Measurements from ENCODE around the gene TOX4.
"Not testable (repeated sequence)": the region's sequence is repeated elsewhere in the genome, so short reads cannot be mapped to it uniquely, and the experiment has no call there.

TOX4 gene

DNA sequence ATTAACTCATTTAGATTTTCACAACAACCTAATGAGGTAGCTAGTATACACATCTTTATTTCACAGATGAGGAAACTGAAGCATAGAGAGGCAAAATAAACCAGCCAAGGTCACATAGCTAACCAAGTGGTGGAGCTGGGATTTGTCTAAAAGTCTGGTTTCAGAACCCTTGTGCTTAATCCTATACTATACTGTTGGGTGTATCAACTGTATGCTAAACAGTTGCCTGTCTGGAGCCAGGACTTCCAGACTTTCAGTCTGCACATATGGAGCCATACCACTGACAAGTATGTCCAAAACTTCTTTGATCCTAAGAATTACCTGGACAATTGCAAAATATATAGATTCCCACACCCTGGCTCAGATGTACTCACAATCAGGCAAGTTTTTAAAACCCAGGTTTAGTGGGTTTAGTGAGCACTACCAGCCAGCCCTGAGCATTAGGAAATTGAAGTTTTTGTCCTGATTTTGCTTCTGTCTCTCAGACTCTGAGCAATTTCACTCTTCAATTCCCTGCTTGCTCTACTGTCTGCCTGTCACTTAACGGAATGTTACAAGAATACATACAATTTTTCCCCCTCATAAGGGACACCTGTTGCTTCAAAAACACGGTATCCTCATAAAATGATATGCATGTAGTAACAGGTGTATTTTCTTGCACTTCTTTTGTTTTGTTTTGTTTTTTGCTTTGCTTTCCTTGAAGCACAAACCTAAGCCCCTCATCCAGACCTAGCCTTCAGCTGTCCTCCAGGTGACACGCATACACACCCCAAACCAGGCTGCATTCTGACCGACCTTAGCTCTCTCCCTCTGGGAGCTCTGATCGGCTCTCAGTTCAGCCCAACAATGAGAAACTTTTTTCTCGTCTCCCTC, 58.8 kb downstream of the TOX4 start:
- no peak for ATAC-seq

GRCh38 chr14:21536418-21537089, 59.6 kb downstream of the TOX4 start:
- no peak for ATAC-seq

- ATAC-seq = no peak
These were observed 60.1 kb downstream of the TOX4 start for GRCh38 chr14:21537090-21537424.

DNA sequence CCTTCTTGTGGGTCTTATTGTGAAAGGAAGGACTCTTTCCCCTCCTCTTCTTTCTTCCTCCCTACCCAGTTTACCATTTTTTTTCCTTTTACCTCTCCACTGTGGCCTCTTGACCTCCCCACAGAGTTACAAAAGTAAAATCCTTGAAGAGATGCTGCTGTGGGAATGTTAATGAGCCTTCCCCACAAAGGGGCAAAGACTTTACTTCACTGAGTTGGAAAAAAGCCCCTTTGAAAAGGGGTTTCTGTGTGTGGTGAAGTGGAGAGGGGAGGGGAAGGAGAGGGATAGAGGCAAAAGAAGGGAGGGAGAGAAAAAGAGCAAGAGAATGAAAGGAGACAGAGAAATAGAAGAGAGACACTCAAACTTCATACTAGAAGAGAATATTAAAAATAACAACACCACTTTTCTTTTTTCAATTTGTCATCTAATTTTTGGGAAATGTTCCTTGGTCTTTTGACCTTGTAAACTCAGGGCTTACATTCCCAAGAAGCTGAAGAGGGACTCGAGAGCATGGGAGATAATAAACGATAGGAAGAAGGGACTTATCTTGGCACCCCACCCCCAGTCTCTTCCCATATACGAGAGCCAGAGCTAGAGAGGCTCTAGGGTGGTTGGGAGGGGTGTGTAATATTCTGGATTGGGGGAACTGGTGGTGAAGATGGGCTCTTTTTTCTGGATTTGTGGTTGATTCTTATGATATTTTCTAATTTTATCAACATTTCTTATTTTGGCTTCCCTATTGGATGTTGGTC, 62.4 kb downstream of the TOX4 start:
- ATAC-seq = no peak

DNA sequence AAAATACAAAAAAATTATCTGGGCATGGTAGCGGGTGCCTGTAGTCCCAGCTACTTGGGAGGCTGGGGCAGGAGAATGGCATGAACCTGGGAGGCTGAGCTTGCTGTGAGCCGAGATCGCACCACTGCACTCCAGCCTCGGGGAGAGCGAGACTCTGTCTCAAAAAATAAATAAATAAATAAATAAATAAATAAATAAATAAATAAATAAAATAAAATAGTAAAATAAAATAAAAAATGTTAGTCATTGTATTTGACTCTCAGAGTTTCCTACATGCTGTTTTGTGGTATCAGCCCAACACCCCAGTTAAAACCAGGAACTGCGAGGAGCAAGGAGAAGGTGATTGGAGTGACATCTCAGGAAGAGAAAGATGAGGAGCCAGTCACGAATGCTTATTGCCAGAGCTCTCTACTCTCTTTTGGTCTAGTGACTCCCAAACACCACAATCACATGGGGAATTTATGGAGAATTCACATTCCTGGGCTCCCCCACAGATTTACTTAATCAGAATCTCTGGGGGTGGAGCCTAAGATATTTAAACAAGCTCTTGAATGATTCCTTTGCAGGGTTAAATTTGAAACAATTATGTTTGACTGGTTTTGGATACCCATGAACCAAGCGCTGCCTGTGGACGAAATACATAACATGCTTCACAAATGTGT, 64.5 kb downstream of the TOX4 start:
- no peak for ATAC-seq

DNA sequence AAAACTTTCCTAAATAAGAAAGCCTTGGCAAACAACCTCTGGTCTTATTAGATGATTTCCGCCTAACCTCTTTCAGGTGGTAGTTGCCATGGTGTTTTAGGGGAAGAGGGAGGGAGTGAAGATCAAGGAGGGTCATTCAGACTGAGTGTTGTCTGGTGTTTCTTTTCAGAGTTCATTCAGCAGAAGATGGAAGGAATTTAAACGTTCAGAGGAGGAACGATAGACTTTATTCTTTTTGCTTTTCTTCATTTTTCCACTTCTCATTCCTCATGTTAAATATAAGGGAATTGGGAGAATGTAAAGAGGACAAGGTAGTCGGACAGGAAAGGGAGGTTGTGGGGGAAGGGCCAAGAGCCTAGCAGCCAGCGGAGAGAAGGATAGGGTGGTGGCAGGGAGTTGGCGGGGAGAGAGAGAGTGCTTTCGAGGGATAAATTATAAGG, 66.5 kb downstream of the TOX4 start:
- no peak for ATAC-seq

DNA sequence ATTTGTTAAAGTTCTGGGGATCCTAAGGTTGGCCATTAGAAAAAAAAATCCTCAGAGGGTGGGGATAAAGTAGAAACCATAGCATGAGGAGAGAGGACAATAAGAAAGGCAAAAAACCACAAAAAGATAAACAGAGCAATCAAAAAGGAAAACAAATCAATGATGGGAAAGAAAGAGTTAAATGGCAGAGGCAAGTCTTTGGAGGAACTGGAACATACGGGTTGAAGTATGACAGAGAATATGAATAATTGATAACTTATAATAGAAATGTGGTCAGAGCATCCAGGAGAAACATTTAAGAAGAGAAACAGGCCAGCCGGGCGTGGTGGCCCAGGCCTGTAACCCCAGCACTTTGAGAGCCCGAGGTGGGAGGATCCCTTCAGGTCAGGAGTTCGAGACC, 67.0 kb downstream of the TOX4 start:
- ATAC-seq = no peak

DNA sequence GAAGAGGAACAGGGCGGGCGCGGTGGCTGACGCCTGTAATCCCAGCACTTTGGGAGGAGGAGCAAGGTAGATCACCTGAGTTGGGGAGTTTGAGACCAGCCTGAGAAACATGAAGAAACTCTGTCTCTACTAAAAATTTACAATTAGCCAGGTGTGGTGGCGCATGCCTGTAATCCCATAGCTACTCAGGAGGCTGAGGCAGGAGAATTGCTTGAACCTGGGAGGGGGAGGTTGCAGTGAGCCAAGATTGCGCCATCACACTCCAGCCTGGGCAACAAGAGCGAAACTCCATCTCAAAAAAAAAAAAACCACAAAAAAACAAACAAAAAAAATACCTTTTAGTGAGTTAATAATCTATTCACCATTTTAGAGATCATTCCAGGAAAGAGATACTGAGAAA, 67.6 kb downstream of the TOX4 start:
- ATAC-seq = not testable (repeated sequence)

Measured in activated CD4-positive, CD25-positive, alpha-beta regulatory T cell treated with anti-CD3 and anti-CD28 coated beads, Interleukin-2, amount 50 U/mL, for 24 hours (primary cell).